Measurements from ENCODE around the gene NR2C2. TPM values are rescaled to one million over a fixed set of nuclear protein-coding genes. Genes with fewer than 3 reads are reported as not detected.

The NR2C2 gene
- total and polyA plus RNA-seq, 9 of the 15 experiments (the other 6 are each of a cell fraction or from before 2014, with no cell fraction given), result 6.1 to 33.0 (median 14.6) TPM

DNA sequence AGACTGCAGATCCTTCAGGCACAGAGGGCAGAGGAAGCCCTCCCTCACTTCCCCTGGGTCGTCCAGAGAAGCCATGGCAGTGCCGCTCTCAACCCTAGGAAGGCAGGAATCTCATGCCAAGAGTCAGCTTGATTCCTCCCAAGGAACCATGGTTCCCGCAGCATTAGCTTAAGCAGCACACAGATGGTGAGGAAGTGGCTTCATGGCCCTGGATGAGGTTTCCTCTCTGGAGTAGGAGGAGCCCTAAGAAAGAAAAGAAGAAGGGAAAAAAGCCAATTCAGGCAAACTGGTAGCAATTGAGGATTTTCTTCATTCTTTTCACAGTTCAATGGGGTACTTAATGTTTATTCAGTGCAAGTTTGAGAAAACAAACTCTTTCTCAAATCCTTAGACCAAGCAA is 148.7 kb downstream of the NR2C2 start (continued):
- TF ChIP-seq, protein P1, sequence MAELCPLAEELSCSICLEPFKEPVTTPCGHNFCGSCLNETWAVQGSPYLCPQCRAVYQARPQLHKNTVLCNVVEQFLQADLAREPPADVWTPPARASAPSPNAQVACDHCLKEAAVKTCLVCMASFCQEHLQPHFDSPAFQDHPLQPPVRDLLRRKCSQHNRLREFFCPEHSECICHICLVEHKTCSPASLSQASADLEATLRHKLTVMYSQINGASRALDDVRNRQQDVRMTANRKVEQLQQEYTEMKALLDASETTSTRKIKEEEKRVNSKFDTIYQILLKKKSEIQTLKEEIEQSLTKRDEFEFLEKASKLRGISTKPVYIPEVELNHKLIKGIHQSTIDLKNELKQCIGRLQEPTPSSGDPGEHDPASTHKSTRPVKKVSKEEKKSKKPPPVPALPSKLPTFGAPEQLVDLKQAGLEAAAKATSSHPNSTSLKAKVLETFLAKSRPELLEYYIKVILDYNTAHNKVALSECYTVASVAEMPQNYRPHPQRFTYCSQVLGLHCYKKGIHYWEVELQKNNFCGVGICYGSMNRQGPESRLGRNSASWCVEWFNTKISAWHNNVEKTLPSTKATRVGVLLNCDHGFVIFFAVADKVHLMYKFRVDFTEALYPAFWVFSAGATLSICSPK (IDR thresholded peaks at IDR 0.05; ENCODE audit: borderline replicate concordance), result no peak
- TF ChIP-seq ZBTB11 (CRISPR knock-in tag; IDR thresholded peaks at IDR 0.05), result no peak
- TF ChIP-seq NR2C2 (CRISPR knock-in tag; IDR thresholded peaks at IDR 0.05), result no peak
- no peak for TF ChIP-seq NR2C2 (tag; IDR thresholded peaks at IDR 0.05)
- TF ChIP-seq ZNF232 (CRISPR knock-in tag; IDR thresholded peaks at IDR 0.05), result no peak
- TF ChIP-seq PATZ1 (CRISPR knock-in tag; IDR thresholded peaks at IDR 0.05; ENCODE audit: borderline replicate concordance), result no peak
- TF ChIP-seq MTA3 (IDR thresholded peaks at IDR 0.05; ENCODE audit: borderline replicate concordance), result no peak
- no peak for TF ChIP-seq ILF3 (IDR thresholded peaks at IDR 0.05; ENCODE audit: borderline replicate concordance)
- TF ChIP-seq, protein P2, sequence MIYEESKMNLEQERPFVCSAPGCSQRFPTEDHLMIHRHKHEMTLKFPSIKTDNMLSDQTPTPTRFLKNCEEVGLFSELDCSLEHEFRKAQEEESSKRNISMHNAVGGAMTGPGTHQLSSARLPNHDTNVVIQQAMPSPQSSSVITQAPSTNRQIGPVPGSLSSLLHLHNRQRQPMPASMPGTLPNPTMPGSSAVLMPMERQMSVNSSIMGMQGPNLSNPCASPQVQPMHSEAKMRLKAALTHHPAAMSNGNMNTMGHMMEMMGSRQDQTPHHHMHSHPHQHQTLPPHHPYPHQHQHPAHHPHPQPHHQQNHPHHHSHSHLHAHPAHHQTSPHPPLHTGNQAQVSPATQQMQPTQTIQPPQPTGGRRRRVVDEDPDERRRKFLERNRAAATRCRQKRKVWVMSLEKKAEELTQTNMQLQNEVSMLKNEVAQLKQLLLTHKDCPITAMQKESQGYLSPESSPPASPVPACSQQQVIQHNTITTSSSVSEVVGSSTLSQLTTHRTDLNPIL (CRISPR knock-in tag; IDR thresholded peaks at IDR 0.05), result no peak
- no peak for TF ChIP-seq TSC22D4 (tag; IDR thresholded peaks at IDR 0.05)
- no peak for TF ChIP-seq ZNF584 (CRISPR knock-in tag; IDR thresholded peaks at IDR 0.05; ENCODE audit: low read depth)
